HepG2 (cell line): ENCODE measurements around the gene MAFF. TPM values are rescaled to one million over a fixed set of nuclear protein-coding genes. Genes with fewer than 3 reads are reported as not detected.

Experiments used
- ARID5B ChIP-seq: IDR thresholded peaks from 2 replicates; pipeline ENCODE4 v1.4.0; 2020; ENCODE audit warnings: mild to moderate bottlenecking, missing genetic modification reagents
- BRCA1 ChIP-seq: sonication (generic); formaldehyde crosslinking; IDR thresholded peaks from 2 replicates; pipeline ENCODE4 v1.4.0; 2020; ENCODE audit warnings: missing genetic modification reagents
- ELF4 ChIP-seq: sonication (generic); formaldehyde crosslinking; IDR thresholded peaks from 2 replicates; pipeline ENCODE4 v1.5.0; 2020; ENCODE audit warnings: missing genetic modification reagents, mild to moderate bottlenecking, moderate library complexity, borderline replicate concordance
- HDAC2 ChIP-seq: sonication (generic); formaldehyde crosslinking; IDR thresholded peaks from 2 replicates; pipeline ENCODE4 v1.4.0; 2020; ENCODE audit warnings: missing genetic modification reagents
- RXRB ChIP-seq: IDR thresholded peaks from 2 replicates; pipeline ENCODE4 v1.6.1; 2016; ENCODE audit warnings: borderline replicate concordance, missing genetic modification reagents, missing compliant biosample characterization
- ZBTB26 ChIP-seq: IDR thresholded peaks from 2 replicates; pipeline ENCODE4 v1.6.1; 2016; ENCODE audit warnings: missing compliant biosample characterization, missing genetic modification reagents, borderline replicate concordance
- ZBTB38 ChIP-seq: sonication (generic); formaldehyde crosslinking; IDR thresholded peaks from 2 replicates; pipeline ENCODE4 v1.5.1; 2020; ENCODE audit warnings: mild to moderate bottlenecking, missing genetic modification reagents
- ZBTB40 ChIP-seq, 2 experiments: fragments of 450-650 bp in 1 of 2; sonication (generic) in 1 of 2; formaldehyde crosslinking in 1 of 2; IDR thresholded peaks; 2 replicates each; pipeline versions ENCODE4 v1.6.1 to v1.8.0; 2016 to 2022; ENCODE audit warnings: antibody characterized with exemption in 1 of 2, mild to moderate bottlenecking in 1 of 2, missing genetic modification reagents in 1 of 2
- ZNF562 ChIP-seq: sonication (generic); formaldehyde crosslinking; IDR thresholded peaks from 2 replicates; pipeline ENCODE4 v1.8.0; 2022; ENCODE audit warnings: missing genetic modification reagents, borderline replicate concordance
- ZNF687 ChIP-seq: sonication (generic); formaldehyde crosslinking; IDR thresholded peaks from 2 replicates; pipeline ENCODE4 v1.5.1; 2020; ENCODE audit warnings: mild to moderate bottlenecking, missing genetic modification reagents, moderate library complexity
- polyA plus RNA-seq, 8 experiments: library from polyadenylated mRNA; depleted of rRNA in 3 of 8; stranded (reverse) in 7 of 8; unstranded in 1 of 8; fragments of >200 nt; fragmentation: Illumina TruSeq in 4 of 8; extraction: Trizol in 4 of 8; gene quantifications; 2 replicates each; pipeline versions ENCODE4 v1.2.1 to v1.2.3, GENCODE V29; 2011 to 2016; ENCODE audit warnings: low read depth in 4 of 8, missing spikeins in 1 of 8, mixed read lengths in 1 of 8; ENCODE audit not compliant: insufficient read depth in 1 of 8
- total RNA-seq, 5 experiments: library from RNA; depleted of rRNA; stranded (reverse); fragments of >200 nt; fragmentation: Illumina TruSeq; extraction: Trizol; gene quantifications; 2 replicates each; pipeline ENCODE4 v1.2.3, GENCODE V29; 2016; ENCODE audit warnings: low read depth in 1 of 5

The MAFF gene
- total and polyA plus RNA-seq, 2 of the 13 experiments (the other 11 are each of a cell fraction or from before 2014, with no cell fraction given) = 5.4 to 14.3 TPM

- TF ChIP-seq ELF4 (CRISPR knock-in tag) (no peak), ZNF687 (no peak), ZBTB38 (CRISPR knock-in tag) (no peak), RXRB (peak; percentile 47; the same call in 1 of the 2 replicates), ARID5B (CRISPR knock-in tag) (peak; percentile 47; the same call in 1 of the 2 replicates), ZNF562 (CRISPR knock-in tag) (no peak), ZBTB40 (IDR thresholded peaks at IDR 0.05) (no peak), ZBTB40 (CRISPR knock-in tag; IDR thresholded peaks at IDR 0.05) (no peak), ZBTB26 (no peak), BRCA1 (CRISPR knock-in tag) (no peak), HDAC2 (0 out of 2 replicates have a peak, but pooled peaks have one; percentile 37)
These were observed 8.2 kb upstream of the MAFF start (continued) for GRCh38 chr22:38193580-38193979.
